ENCODE results near the gene TPSB2.
A peak's percentile ranks its signal among the peaks of the same experiment; 100 is the strongest.
"Not testable (repeated sequence)": the region's sequence is repeated elsewhere in the genome, so short reads cannot be mapped to it uniquely, and the experiment has no call there.

The TPSB2 gene

GRCh38 chr16:1210461-1210860 lies 19.5 kb downstream of the TPSB2 start:
- no peak overlapping the region for H3K4me3 Mint-ChIP-seq

GRCh38 chr16:1209081-1209480 lies 20.9 kb downstream of the TPSB2 start:
- Mint-ChIP-seq H3K4me1 (no peaks in the 10 kb centered on the region), H3K36me3 (no peaks in the 10 kb centered on the region), H3K27ac (no peak overlapping the region), H3K4me3 (no peak overlapping the region), H3K9me3 (no peaks in the 10 kb centered on the region)
- no peak for ATAC-seq
- no peak for DNase-seq (ENCODE audit: low spot score in 2 of 2)

More at GRCh38 chr16:1210461-1210860, 19.5 kb downstream of the TPSB2 start:
- H3K4me1 Mint-ChIP-seq: no peaks in the 10 kb centered on the region
- ATAC-seq: no peak
- H3K27ac Mint-ChIP-seq: no peak overlapping the region
- H3K36me3 Mint-ChIP-seq: no peaks in the 10 kb centered on the region
- no peaks in the 10 kb centered on the region for H3K9me3 Mint-ChIP-seq
- no peak for DNase-seq (ENCODE audit: low spot score in 2 of 2)

- H3K36me3 Mint-ChIP-seq: no peaks in the 10 kb centered on the region
- ATAC-seq: peak; percentile 63
- H3K9me3 Mint-ChIP-seq: no peaks in the 10 kb centered on the region
- H3K4me3 Mint-ChIP-seq: peak overlapping the region; percentile 53
- no peaks in the 10 kb centered on the region for H3K4me1 Mint-ChIP-seq
- peak overlapping the region; percentile 83 for H3K27ac Mint-ChIP-seq
- DNase-seq (ENCODE audit: low spot score in 2 of 2): no peak
Observed at GRCh38 chr16:1208239-1208830, 21.6 kb downstream of the TPSB2 start.

GRCh38 chr16:1206786-1207185 lies 23.2 kb downstream of the TPSB2 start:
- no peak for ATAC-seq
- Mint-ChIP-seq H3K36me3 (no peaks in the 10 kb centered on the region), H3K27ac (no peak overlapping the region), H3K4me1 (no peaks in the 10 kb centered on the region), H3K4me3 (peak overlapping the region; percentile 53), H3K9me3 (no peaks in the 10 kb centered on the region)
- no peak for DNase-seq (ENCODE audit: low spot score in 2 of 2)

GRCh38 chr16:1206326-1206725 lies 23.7 kb downstream of the TPSB2 start:
- no peak for ATAC-seq
- Mint-ChIP-seq H3K9me3 (no peaks in the 10 kb centered on the region), H3K27ac (no peak overlapping the region), H3K4me1 (no peaks in the 10 kb centered on the region), H3K4me3 (no peak overlapping the region), H3K36me3 (no peaks in the 10 kb centered on the region)
- no peak for DNase-seq (ENCODE audit: low spot score in 2 of 2)

GRCh38 chr16:1204933-1205332 lies 25.1 kb downstream of the TPSB2 start:
- ATAC-seq: no peak

GRCh38 chr16:1202274-1202673 lies 27.7 kb downstream of the TPSB2 start:
- H3K36me3 Mint-ChIP-seq: no peaks in the 10 kb centered on the region
- H3K9me3 Mint-ChIP-seq: peaks cover 4% of the 10 kb centered on the region
- no peak for DNase-seq (ENCODE audit: low spot score in 2 of 2)
- no peak for ATAC-seq
- no peak overlapping the region for H3K4me3 Mint-ChIP-seq
- no peaks in the 10 kb centered on the region for H3K4me1 Mint-ChIP-seq
- no peak overlapping the region for H3K27ac Mint-ChIP-seq

More at GRCh38 chr16:1204933-1205332, 25.1 kb downstream of the TPSB2 start:
- Mint-ChIP-seq H3K9me3 (peaks cover under 1% of the 10 kb centered on the region), H3K36me3 (no peaks in the 10 kb centered on the region), H3K27ac (no peak overlapping the region), H3K4me1 (no peaks in the 10 kb centered on the region), H3K4me3 (no peak overlapping the region)
- no peak for DNase-seq (ENCODE audit: low spot score in 2 of 2)

GRCh38 chr16:1201444-1201843 lies 28.5 kb downstream of the TPSB2 start:
- Mint-ChIP-seq H3K9me3 (peaks cover 4% of the 10 kb centered on the region), H3K27ac (no peak overlapping the region), H3K4me3 (no peak overlapping the region), H3K36me3 (no peaks in the 10 kb centered on the region), H3K4me1 (no peaks in the 10 kb centered on the region)
- DNase-seq (ENCODE audit: low spot score in 2 of 2) (no peak), ATAC-seq (no peak)

- Mint-ChIP-seq H3K36me3 (no peaks in the 10 kb centered on the region), H3K27ac (no peak overlapping the region), H3K4me3 (no peak overlapping the region), H3K9me3 (peaks cover 4% of the 10 kb centered on the region), H3K4me1 (no peaks in the 10 kb centered on the region)
- ATAC-seq (no peak), DNase-seq (ENCODE audit: low spot score in 2 of 2) (no peak)
Observed at GRCh38 chr16:1200014-1200627, 29.9 kb downstream of the TPSB2 start.

GRCh38 chr16:1199347-1200013 lies 30.5 kb downstream of the TPSB2 start:
- ATAC-seq (no peak), DNase-seq (ENCODE audit: low spot score in 2 of 2) (no peak)
- Mint-ChIP-seq H3K9me3 (peaks cover 4% of the 10 kb centered on the region), H3K27ac (no peak overlapping the region), H3K36me3 (no peaks in the 10 kb centered on the region), H3K4me3 (no peak overlapping the region), H3K4me1 (no peaks in the 10 kb centered on the region)

GRCh38 chr16:1198671-1199346 lies 31.2 kb downstream of the TPSB2 start:
- H3K27ac Mint-ChIP-seq; ATAC-seq; H3K36me3 Mint-ChIP-seq; H3K9me3 Mint-ChIP-seq; DNase-seq (ENCODE audit: low spot score in 2 of 2); H3K4me3 Mint-ChIP-seq; H3K4me1 Mint-ChIP-seq: not testable (repeated sequence)

GRCh38 chr16:1198194-1198593 lies 31.8 kb downstream of the TPSB2 start:
- no peaks in the 10 kb centered on the region for H3K36me3 Mint-ChIP-seq
- no peak overlapping the region for H3K4me3 Mint-ChIP-seq
- ATAC-seq (no peak), DNase-seq (ENCODE audit: low spot score in 2 of 2) (no peak)
- H3K27ac Mint-ChIP-seq: no peak overlapping the region
- no peaks in the 10 kb centered on the region for H3K4me1 Mint-ChIP-seq
- H3K9me3 Mint-ChIP-seq: peaks cover 4% of the 10 kb centered on the region

GRCh38 chr16:1197237-1197866 lies 32.6 kb downstream of the TPSB2 start:
- Mint-ChIP-seq H3K36me3 (no peaks in the 10 kb centered on the region), H3K9me3 (peaks cover 4% of the 10 kb centered on the region), H3K27ac (no peak overlapping the region), H3K4me1 (no peaks in the 10 kb centered on the region), H3K4me3 (no peak overlapping the region)
- ATAC-seq: no peak
- no peak for DNase-seq (ENCODE audit: low spot score in 2 of 2)

- Mint-ChIP-seq H3K4me3 (no peak overlapping the region), H3K36me3 (no peaks in the 10 kb centered on the region), H3K27ac (peak overlapping the region; percentile 85), H3K9me3 (peaks cover 4% of the 10 kb centered on the region), H3K4me1 (no peaks in the 10 kb centered on the region)
- ATAC-seq (no peak), DNase-seq (ENCODE audit: low spot score in 2 of 2) (no peak)
Observed at GRCh38 chr16:1196494-1196893, 33.5 kb downstream of the TPSB2 start.

- DNase-seq (ENCODE audit: low spot score in 2 of 2) (no peak), ATAC-seq (no peak)
- H3K4me3 Mint-ChIP-seq: no peak overlapping the region
- H3K4me1 Mint-ChIP-seq: no peaks in the 10 kb centered on the region
- peaks cover 4% of the 10 kb centered on the region for H3K9me3 Mint-ChIP-seq
- H3K27ac Mint-ChIP-seq: no peak overlapping the region
- H3K36me3 Mint-ChIP-seq: no peaks in the 10 kb centered on the region
Observed at GRCh38 chr16:1195393-1195666, 34.7 kb downstream of the TPSB2 start.
